Thyroid gland (tissue), 4 donors: ENCODE data around the gene SGCD. TPM values are rescaled to one million over a fixed set of nuclear protein-coding genes. Genes with fewer than 3 reads are reported as not detected.

ENCODE experiments used
- DNase-seq, 2 donors: peaks; one replicate each; pipeline ENCODE4 v3.0.0-alpha.2; 2019
- H3K27ac ChIP-seq, 3 donors: fragments of 200-600 bp; sonication (generic); 1 replicate in 2 of 3; 2 replicates in 1 of 3; pipeline ENCODE4 v1.5.1; 2016 to 2019; ENCODE audit warnings: mild to moderate bottlenecking in 1 of 3, moderate library complexity in 1 of 3
- H3K27me3 ChIP-seq: fragments of 200-600 bp; sonication (generic); one replicate; pipeline ENCODE4 v1.5.1; 2019
- H3K36me3 ChIP-seq, 2 donors: fragments of 200-600 bp; sonication (generic); one replicate each; pipeline ENCODE4 v1.5.1; 2016 to 2019
- H3K4me1 ChIP-seq, 2 donors: fragments of 200-600 bp; sonication (generic); one replicate each; pipeline ENCODE4 v1.5.1; 2017 to 2019
- H3K4me3 ChIP-seq, 3 donors: fragments of 200-600 bp; sonication (generic); replicated peaks in 1 of 3; 1 replicate in 2 of 3; 2 replicates in 1 of 3; pipeline ENCODE4 v1.5.1; 2016; ENCODE audit warnings: mild to moderate bottlenecking in 1 of 3
- H3K9me3 ChIP-seq: fragments of 200-600 bp; sonication (generic); one replicate; pipeline ENCODE4 v1.5.1; 2017
- POLR2A ChIP-seq, 2 donors: fragments of 450-650 bp; IDR thresholded peaks; one replicate each; pipeline ENCODE4 v1.6.1; 2017; ENCODE audit warnings: antibody characterized with exemption in 2 of 2, mild to moderate bottlenecking in 2 of 2, moderate library complexity in 1 of 2
- WGBS, 2 donors: methylation state at CpG; one replicate each; pipeline ENCODE4 v1.1.5; 2017; 5-methylcytosine and 5-hydroxymethylcytosine counted together
- intact Hi-C: fragments of 100-400 bp; cut with DNase I; formaldehyde crosslinking; loops from one replicate; pipeline ENCODE4 v1.15.1; 2023
- total RNA-seq, 4 donors: library from RNA; depleted of rRNA; stranded (reverse); fragments of >200 nt; gene quantifications; one replicate each; pipeline ENCODE4 v1.2.3, GENCODE V29; 2016
- TF ChIP-seq, protein P1 (sequence below), 6 experiments: fragments of 200-600 bp in 3 of 6; fragments of 450-650 bp in 3 of 6; sonication (generic) in 3 of 6; IDR thresholded peaks; one replicate each; pipeline ENCODE4 v1.5.1; 2016 to 2019; ENCODE audit warnings: antibody characterized with exemption in 6 of 6, mild to moderate bottlenecking in 2 of 6, inconsistent platforms in 1 of 6, moderate library complexity in 1 of 6

The SGCD gene
- total RNA-seq, 4 donors from 2014 or later = 7.4 to 20.1 (median 9.2) TPM

- TF ChIP-seq POLR2A (IDR thresholded peaks at IDR 0.05) = no peak
- TF ChIP-seq, protein P1, sequence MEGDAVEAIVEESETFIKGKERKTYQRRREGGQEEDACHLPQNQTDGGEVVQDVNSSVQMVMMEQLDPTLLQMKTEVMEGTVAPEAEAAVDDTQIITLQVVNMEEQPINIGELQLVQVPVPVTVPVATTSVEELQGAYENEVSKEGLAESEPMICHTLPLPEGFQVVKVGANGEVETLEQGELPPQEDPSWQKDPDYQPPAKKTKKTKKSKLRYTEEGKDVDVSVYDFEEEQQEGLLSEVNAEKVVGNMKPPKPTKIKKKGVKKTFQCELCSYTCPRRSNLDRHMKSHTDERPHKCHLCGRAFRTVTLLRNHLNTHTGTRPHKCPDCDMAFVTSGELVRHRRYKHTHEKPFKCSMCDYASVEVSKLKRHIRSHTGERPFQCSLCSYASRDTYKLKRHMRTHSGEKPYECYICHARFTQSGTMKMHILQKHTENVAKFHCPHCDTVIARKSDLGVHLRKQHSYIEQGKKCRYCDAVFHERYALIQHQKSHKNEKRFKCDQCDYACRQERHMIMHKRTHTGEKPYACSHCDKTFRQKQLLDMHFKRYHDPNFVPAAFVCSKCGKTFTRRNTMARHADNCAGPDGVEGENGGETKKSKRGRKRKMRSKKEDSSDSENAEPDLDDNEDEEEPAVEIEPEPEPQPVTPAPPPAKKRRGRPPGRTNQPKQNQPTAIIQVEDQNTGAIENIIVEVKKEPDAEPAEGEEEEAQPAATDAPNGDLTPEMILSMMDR (IDR thresholded peaks at IDR 0.05) = no peak
- 95 to 99% methylated on average over 2 of the region's 2 CpGs for WGBS, 2 donors
- no peaks in the 10 kb centered on the region for H3K36me3 ChIP-seq
- H3K27ac ChIP-seq = no peak overlapping the region
- DNase-seq = no peak
- no peak overlapping the region for H3K4me3 ChIP-seq
- no peaks in the 10 kb centered on the region for H3K9me3 ChIP-seq
- no peaks in the 10 kb centered on the region for H3K27me3 ChIP-seq
- no peaks in the 10 kb centered on the region for H3K4me1 ChIP-seq
- intact Hi-C loops = no loop called here
These were observed 357.3 kb downstream of the SGCD start for GRCh38 chr5:156684216-156684615.

GRCh38 chr5:156685481-156685880, 358.5 kb downstream of the SGCD start:
- TF ChIP-seq, protein P1 (IDR thresholded peaks at IDR 0.05) = no peak
- no peak for TF ChIP-seq POLR2A (IDR thresholded peaks at IDR 0.05)
- no peaks in the 10 kb centered on the region for H3K9me3 ChIP-seq
- H3K4me1 ChIP-seq = no peaks in the 10 kb centered on the region
- H3K27me3 ChIP-seq = no peaks in the 10 kb centered on the region
- intact Hi-C loops = no loop called here
- no peak for DNase-seq
- no peak overlapping the region for H3K4me3 ChIP-seq
- no peaks in the 10 kb centered on the region for H3K36me3 ChIP-seq
- H3K27ac ChIP-seq = no peak overlapping the region

DNA sequence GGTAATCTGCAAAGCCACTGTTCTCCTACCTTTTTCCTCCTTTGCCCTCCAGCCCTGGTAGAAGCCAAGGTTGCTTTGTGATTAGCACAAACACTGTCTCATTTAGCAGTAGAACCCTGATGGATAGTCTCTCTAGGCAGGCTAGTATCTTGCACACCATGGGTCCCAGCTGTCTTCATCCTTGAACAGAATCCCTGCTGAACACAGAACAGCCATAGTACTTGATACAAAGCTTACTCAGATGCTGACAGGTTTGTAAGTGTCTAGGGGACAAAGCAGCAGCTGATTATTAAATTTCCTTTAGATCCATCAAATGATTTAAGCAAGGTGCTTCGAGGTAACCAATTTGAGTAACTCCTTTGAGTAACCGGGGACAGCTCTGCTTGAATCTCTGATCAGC, 359.4 kb downstream of the SGCD start:
- Histone ChIP-seq H3K4me1 (no peaks in the 10 kb centered on the region), H3K27ac (no peak overlapping the region), H3K9me3 (no peaks in the 10 kb centered on the region), H3K36me3 (no peaks in the 10 kb centered on the region), H3K4me3 (no peak overlapping the region), H3K27me3 (no peaks in the 10 kb centered on the region)
- DNase-seq = no peak
- WGBS, 2 donors = 85 to 89% methylated on average over 2 of the region's 2 CpGs
- intact Hi-C loops = no loop called here
- TF ChIP-seq, protein P1 (IDR thresholded peaks at IDR 0.05) = no peak
- no peak for TF ChIP-seq POLR2A (IDR thresholded peaks at IDR 0.05)

DNA sequence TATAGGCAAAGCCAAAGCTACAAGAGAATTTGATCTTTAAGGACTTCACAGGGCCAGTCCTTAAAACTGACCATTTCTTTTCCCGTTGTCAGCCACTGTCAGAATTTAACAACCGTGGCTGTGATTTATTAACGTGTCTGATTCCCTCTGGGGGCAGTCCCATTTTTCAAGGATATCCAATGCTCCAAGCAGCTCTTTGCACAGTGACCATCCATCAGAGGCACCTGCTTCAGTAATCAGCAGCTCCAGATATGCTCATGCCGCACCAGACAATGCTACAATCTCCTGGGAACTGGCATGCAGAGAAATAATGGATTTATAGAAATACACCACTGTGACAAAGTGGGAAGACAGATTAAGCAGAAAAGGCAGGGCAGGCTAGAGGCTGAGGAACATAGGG, 359.8 kb downstream of the SGCD start:
- no peak for DNase-seq
- intact Hi-C loops = no loop called here
- H3K4me1 ChIP-seq = no peaks in the 10 kb centered on the region
- H3K36me3 ChIP-seq = no peaks in the 10 kb centered on the region
- no peak overlapping the region for H3K4me3 ChIP-seq
- 78 to 79% methylated on average over 4 of the region's 4 CpGs for WGBS, 2 donors
- H3K27me3 ChIP-seq = no peaks in the 10 kb centered on the region
- H3K27ac ChIP-seq = no peak overlapping the region
- no peaks in the 10 kb centered on the region for H3K9me3 ChIP-seq
- no peak for TF ChIP-seq POLR2A (IDR thresholded peaks at IDR 0.05)
- TF ChIP-seq, protein P1 (IDR thresholded peaks at IDR 0.05) = no peak

DNA sequence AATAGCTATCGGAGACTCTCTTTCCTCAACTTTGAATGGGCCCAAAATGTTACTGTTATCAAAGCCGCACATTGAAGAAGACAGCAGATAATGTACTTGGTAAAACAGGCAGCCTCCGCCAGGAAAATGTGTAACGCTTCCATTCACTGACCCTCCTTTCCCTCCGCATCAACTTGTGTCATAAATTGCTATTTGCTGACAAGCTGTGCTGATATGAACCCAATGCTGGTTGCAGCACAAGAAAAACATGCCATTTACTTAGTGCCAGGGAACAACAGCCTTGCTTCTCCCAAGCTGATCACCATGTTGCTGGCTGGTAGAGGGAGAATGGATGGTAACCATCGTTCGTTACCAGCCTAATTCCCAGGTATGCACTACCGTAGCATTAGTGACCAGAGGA, 360.6 kb downstream of the SGCD start:
- Histone ChIP-seq H3K9me3 (no peaks in the 10 kb centered on the region), H3K27ac (no peak overlapping the region), H3K4me1 (no peaks in the 10 kb centered on the region), H3K4me3 (no peak overlapping the region), H3K36me3 (no peaks in the 10 kb centered on the region), H3K27me3 (no peaks in the 10 kb centered on the region)
- intact Hi-C loops = no loop called here
- no peak for DNase-seq
- TF ChIP-seq POLR2A (IDR thresholded peaks at IDR 0.05) = no peak
- TF ChIP-seq, protein P1 (IDR thresholded peaks at IDR 0.05) = no peak
- 94 to 95% methylated on average over 8 of the region's 8 CpGs for WGBS, 2 donors
